CMK (cell line): ENCODE data around the gene GPR146.
"Not testable (repeated sequence)": the region's sequence is repeated elsewhere in the genome, so short reads cannot be mapped to it uniquely, and the experiment has no call there.

Source experiments
- DNase-seq: peaks from one replicate; pipeline ENCODE4 v3.0.0-alpha.2; 2010; ENCODE audit warnings: low read depth

Gene GPR146

DNA sequence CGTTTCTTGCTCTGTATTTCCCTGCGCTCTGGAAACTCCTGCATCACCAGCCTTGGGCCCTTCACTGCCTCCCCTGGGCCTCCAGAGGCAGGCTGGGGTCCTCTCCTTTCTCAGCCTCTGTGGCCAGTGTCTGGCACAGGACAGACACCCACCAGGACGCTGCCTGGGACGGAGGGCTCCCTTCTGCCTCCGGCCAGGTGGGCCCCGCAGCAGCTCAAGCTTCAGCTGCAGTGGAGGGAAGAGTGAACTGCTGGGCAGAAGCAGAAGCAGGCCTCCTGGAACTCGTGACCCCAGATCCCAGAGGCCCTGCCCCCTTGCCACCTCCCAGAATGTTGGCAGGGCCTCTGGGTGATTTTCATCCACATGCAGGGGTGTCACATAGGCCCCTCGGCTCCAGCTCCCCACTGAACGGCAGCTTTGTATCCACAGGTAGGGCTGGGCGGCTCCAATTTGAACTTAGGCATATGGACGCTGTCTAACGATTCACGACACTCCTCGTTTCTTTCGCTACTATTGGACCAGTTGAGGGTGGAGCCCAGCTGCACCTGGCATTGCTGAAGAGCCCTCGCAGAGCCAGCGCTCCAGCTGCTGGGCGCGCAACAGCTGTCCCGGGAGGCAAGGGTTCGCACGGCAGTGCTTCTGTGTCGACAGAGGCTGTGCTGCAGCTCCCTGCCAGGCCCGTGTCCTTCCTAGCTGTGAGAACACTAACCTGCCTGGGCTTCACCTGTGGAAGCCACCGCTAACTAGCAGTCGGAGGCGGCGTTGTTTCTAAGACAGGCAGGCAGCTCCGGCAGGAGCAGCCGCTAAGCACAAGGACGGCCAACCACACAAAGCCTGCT, 18.4 kb upstream of the GPR146 start:
- DNase-seq, result no peak

DNA sequence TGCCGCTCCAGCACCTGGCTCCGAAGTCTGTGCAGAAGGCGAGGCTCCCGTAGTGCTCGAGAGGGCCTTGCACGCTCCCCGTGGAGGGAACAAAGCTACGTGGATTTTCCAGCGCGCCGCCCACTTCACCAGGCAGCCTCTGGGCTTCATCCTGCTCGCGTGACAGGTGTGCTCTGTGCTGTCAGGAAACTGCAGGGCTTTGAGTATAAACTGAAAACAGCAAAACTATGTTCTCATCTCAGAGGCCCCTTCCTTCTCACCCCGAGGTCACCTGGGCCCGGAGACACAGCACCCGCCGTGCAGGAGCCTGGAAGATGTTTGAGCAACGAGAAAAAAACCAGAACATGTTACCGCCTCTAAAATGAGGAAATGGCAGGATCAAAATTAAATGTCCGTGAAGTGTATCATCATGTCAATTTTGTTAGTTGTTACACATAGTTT, 17.6 kb upstream of the GPR146 start:
- DNase-seq, result no peak

DNA sequence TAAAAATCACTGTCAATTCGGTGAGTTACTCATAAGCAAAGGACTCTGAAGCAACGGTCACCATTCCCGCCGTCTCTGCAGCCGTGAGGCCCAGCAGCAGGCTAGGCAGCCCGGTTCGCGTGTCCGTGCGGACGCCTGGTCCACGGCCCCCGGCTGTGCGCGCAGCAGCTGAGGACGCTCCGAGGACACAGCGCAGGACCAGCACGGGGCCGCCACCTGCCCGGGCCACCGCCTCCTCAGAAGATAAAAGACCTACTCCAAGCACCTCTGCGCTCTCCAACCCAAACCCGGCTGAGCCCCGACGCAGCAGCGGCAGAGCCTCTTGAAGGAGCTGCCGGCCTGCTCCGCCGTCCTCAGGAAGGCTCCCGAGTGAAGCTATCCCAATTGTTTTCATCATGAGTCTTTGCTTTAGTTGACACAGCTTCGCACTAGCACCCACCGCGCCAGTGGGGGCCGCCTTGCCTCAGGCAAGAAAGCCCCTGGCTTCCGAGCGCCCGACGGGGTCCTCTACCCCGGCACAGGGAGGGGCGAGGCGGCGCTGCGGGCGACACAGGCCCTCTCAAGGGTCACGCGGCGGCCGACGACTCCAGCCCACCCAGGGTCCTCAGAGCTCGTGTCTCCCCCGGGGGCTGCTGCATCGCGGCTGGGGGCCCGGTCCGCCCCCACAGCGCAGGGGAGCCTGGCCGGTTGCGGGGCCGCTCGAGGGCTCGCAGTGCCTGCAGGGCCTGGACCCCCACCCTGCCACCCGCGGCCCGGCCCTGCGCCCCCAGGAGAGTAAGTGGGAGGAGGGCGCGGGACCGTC, 16.9 kb upstream of the GPR146 start:
- no peak for DNase-seq

DNA sequence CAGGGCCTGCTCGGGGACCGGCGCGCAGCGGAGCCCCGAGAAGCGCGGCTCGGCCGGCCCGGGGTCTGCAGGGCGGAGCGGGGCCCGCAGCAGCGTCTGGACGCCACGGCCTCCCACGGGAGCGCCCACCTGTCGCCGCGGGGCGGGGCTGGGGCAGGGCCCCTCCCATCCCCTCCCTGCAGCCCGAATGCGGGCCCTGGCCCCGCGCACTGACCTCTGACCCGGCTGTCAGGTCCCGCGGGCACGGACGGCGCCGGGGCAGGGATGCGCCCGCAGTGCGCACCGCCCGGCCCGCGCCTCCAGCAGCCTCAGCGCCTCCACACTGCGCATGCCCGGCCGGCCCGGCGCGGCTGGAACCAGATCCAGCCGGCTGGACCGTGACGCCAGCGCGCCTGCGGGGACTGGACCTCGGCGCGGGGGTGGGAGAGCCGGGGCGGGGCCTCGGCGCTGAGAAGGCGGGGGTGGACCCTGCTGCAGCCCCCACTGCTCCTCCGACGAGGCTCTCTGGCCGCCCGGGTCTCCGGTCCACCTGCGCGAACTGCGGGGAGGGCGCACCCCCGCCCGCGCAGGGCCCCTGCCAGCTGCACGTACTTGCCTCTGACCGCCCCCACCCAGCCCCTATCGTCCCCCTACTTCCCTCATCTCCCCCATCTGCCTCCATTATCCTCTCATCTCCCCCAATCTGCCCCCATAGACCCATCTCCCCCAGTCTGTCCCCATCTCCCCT, 16.1 kb upstream of the GPR146 start:
- DNase-seq, result no peak

- DNase-seq, result no peak
These were observed 15.3 kb upstream of the GPR146 start for GRCh38 chr7:1028775-1029636.

DNA sequence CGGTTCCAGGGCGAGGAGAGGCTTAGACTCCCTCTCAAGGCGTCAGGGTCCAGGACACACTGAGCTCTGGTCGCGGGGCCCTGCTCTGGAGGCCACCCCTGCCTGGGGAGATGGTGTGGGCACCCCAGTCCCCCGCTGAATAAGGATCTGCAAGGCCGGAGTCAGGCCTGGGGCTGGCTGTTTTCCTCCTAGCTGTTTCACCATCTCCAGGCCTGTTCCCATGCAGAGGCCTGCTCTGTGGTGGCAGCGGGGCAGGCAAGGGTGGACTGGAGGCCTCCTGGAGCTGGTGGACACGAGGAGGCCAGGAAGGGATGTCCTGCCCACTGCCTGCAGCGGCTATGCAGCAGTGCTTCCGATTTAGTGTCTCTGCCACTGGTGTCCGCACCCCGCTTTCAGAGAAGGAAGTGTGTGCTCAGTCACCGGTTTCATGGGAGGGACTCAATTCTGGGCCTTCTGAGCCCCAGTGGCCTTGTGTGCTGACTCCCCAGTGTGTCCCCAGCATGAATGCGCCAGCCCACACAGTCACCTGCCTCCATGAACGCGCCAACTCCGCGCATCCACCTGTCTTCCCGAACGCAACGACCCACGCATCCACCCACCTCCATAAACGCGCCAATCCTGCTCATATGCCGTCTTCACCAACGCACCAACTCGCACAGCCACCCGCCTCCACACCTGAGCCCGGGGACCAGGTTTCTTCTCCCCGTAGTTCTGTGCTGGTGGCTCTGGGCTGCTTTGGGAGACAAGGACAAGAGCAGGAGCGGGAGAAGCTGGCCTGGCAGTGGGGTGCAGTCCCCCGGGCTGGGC, 14.5 kb upstream of the GPR146 start:
- DNase-seq, result no peak

- DNase-seq, result no peak
These were observed 13.8 kb upstream of the GPR146 start for GRCh38 chr7:1030444-1031070.

- DNase-seq, result no peak
These were observed 12.5 kb upstream of the GPR146 start for GRCh38 chr7:1031716-1032455.

DNA sequence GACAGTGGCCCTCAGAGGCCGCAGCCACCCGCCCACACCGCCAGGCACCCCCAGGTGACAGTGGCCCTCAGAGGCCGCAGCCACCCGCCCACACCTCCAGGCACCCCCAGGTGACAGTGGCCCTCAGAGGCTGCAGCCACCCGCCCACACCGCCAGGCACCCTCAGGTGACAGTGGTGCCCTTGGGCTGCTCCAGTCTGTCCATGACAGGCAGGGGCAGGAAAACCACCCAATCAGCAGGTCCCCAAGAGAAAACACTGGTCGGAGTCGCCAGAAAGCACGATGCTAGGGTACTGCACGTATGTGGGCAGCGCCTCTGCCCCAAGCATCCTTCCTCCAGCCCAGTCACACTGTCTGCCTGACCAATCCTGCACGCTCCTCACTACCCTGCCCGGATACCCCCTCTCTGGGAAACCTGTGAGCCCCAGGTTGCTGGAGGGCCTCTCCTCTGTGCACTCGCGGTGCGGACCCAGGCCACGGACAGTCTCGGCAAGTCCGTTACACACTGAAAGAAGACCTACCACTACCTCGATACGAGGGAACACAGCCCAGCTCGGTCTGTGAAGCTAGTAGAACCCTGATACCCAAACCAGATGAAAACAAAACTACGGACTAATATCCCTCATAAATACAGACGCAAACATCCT, 11.7 kb upstream of the GPR146 start:
- DNase-seq, result no peak

GRCh38 chr7:1033546-1034145, 10.7 kb upstream of the GPR146 start:
- no peak for DNase-seq

GRCh38 chr7:1034769-1035168, 9.6 kb upstream of the GPR146 start:
- DNase-seq, result not testable (repeated sequence)

- not testable (repeated sequence) for DNase-seq
These were observed 8.0 kb upstream of the GPR146 start for GRCh38 chr7:1036164-1036928.

- not testable (repeated sequence) for DNase-seq
These were observed 4.1 kb upstream of the GPR146 start for GRCh38 chr7:1040233-1040632.

DNA sequence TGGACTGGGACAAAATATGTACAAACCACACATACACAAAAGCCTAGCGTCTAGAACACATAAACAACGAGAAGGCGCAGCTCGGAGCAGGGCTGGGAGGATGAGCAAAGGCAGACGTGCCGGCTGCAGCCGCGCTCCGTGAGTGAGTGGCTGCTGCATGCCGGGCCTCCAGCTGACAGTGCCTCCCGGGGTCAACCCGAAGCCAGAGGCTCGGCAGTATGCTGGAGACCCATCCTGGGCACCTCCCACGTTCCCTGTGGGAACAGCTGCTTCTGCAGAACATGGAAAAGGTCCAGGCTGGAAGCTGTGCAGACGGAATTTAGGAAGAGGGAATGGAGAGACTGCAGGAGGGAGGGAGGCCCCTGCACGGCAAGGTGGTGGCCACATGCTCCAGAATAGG, 3.6 kb upstream of the GPR146 start:
- DNase-seq, result no peak

DNA sequence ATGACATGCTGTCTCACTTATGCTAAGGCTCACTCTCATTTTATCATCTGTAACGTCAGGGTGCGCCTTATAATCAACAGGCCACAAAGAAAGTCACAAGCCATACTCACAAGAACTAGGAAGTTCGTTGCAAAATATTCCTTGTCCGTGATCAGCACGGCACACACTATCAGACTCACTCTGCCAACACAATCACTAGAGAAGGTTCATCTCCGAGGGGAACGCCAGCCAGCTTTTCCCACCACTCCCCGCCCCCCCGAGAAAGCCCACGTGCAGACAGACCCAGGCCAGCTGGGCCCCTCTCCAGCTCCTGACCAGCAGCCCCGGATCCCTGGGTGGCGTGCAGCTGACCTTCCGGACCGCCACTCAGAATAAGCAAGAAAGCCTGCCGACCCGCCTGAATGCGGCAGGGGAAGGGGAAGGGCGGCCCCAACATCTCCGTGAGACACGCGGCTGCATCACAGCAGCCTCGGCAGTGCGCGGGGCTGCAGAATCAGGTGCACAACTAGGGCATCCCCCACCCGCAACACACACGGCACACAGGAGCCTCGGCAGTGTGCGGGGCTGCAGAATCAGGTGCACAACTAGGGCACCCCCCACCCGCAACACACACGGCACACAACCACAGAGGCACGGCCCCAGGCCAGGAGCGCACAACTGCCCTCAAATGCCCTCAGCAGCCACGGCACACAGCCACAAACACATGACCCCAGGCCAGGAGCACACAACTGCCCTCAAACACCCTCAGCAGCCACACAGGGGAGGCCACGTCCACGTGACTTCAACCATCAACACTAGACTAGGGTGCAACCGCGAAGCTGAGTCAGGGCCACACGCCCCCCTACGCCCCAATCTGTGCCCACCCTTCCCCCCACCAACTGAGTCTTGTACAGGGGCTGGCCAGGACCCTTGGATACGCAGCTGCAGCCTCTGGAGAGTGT, 2.5 kb upstream of the GPR146 start:
- DNase-seq, result peak; percentile 30

GRCh38 chr7:1042492-1042833, 1.9 kb upstream of the GPR146 start:
- DNase-seq, result peak; percentile 42
